Lung (tissue), 12 donors: Measurements from ENCODE around the gene LHCGR. TPM values are rescaled to one million over a fixed set of nuclear protein-coding genes. Genes with fewer than 3 reads are reported as not detected.
"Not testable (repeated sequence)": the region's sequence is repeated elsewhere in the genome, so short reads cannot be mapped to it uniquely, and the experiment has no call there.

Source experiments
- ATAC-seq: fragments of 200-7000 bp; cut with Tn5 transposase; one replicate; pipeline ENCODE4 v1.9.1; 2020; ENCODE audit warnings: moderate number of reproducible peaks; ENCODE audit not compliant: insufficient read depth, low FRiP score
- DNase-seq, 3 donors: peaks; one replicate each; pipeline ENCODE4 v3.0.0-alpha.2; 2013 to 2017
- H3K27ac ChIP-seq, 2 donors: one replicate each; pipeline ENCODE4 v1.5.1; 2013; ENCODE audit warnings: mild to moderate bottlenecking in 2 of 2, moderate library complexity in 2 of 2, control low read depth in 1 of 2, inconsistent platforms in 1 of 2, low read depth in 1 of 2, low read length in 1 of 2
- H3K27me3 ChIP-seq, 3 donors: one replicate each; pipeline ENCODE4 v1.5.1; 2013; ENCODE audit warnings: low read length in 2 of 3; ENCODE audit not compliant: control insufficient read depth in 3 of 3, insufficient read depth in 3 of 3
- H3K36me3 ChIP-seq, 4 donors: one replicate each; pipeline ENCODE4 v1.5.1; 2013; ENCODE audit warnings: low read length in 4 of 4, mild to moderate bottlenecking in 1 of 4, moderate library complexity in 1 of 4; ENCODE audit not compliant: control insufficient read depth in 4 of 4, insufficient read depth in 4 of 4
- H3K4me1 ChIP-seq, 5 donors: one replicate each; pipeline ENCODE4 v1.5.1; 2013; ENCODE audit warnings: low read length in 5 of 5, mild to moderate bottlenecking in 2 of 5, moderate library complexity in 1 of 5; ENCODE audit not compliant: control insufficient read depth in 5 of 5, insufficient read depth in 5 of 5
- H3K4me3 ChIP-seq: one replicate; pipeline ENCODE4 v1.5.1; 2013; ENCODE audit warnings: mild to moderate bottlenecking, control low read depth, moderate library complexity
- H3K9ac ChIP-seq, 2 donors: one replicate each; pipeline ENCODE4 v1.5.1; 2013; ENCODE audit warnings: low read length in 2 of 2, control low read depth in 1 of 2; ENCODE audit not compliant: insufficient read depth in 1 of 2
- H3K9me3 ChIP-seq, 4 donors: one replicate each; pipeline ENCODE4 v1.5.1; 2013; ENCODE audit warnings: low read length in 3 of 4, mild to moderate bottlenecking in 1 of 4, moderate library complexity in 1 of 4; ENCODE audit not compliant: control insufficient read depth in 4 of 4, insufficient read depth in 3 of 4
- CTCF ChIP-seq: IDR thresholded peaks from 2 replicates; pipeline ENCODE4 v1.5.1; 2012; ENCODE audit warnings: mild to moderate bottlenecking; ENCODE audit errors: control extremely low read depth, extremely low read depth
- WGBS, 2 donors: extraction: QIAGEN DNeasy Blood & Tissue Kit; methylation state at CpG; one replicate each; pipeline ENCODE4 v1.1.7; 2013; 5-methylcytosine and 5-hydroxymethylcytosine counted together
- polyA plus RNA-seq, 2 donors: library from polyadenylated mRNA; stranded (reverse); fragments of 200-250 nt; gene quantifications; one replicate each; pipeline ENCODE4 v1.2.1, GENCODE V29; 2013
- total RNA-seq, 2 donors: library from RNA; depleted of rRNA in 1 of 2; stranded (reverse); fragments of >200 nt in 1 of 2; gene quantifications; one replicate each; pipeline ENCODE4 v1.2.1, GENCODE V29; 2014 to 2021
- donor health status: control.
- donor health status: control.
- donor health status: Bipolar disorder and iron deficiency.
- donor health status: healthy.
- donor health status: DM: yes; HTN: yes; CAD: no.

The LHCGR gene
- total and polyA plus RNA-seq, 4 donors, result 0.02 to 0.26 (median 0.09) TPM

DNA sequence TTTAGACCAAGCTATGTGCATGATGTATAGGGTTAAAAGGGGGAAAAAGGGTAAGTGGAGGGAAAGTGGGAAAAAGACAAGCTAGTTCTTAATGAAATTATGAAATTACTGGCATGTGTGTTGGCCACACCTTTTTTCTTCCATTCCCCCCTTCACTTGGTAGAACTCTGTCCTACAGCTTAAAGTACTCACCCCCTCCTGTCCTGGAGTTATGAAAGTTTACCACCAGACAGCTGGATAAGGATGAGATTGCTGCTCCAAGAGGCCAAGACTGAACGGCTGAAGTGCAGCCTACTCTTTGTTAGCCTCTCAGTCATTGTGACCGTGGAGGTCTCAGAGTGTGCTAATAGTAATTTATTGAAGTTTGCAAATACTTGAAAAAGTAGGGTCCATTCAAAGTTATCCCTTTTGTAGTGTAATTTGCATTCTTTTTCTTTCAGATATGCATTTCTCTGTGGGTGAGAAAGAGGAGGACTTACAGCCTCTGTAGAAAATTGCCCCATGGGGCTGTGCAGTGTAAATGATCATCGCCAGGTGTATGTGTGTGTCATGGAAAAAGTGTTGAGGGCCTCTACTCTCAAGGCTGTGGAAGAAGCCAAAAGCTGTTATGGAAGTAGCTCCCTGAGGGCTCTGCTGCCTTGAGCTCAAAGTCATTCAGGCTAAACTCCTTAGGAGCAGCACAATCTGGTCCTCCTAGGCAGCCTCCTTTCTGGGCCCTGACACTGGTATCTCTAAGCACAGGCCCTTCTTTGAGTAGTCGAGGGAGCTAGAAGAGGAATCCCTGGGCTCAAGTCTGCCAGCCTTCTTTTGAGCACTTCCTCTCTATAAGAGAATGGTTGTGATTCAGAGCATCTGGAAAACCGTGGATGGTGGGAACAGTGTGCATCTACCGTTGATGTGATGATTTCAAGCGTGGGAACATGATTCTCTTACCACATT lies 46.2 kb downstream of the LHCGR start:
- no peak overlapping the region for H3K4me3 ChIP-seq
- TF ChIP-seq CTCF, result no peak
- H3K4me1 ChIP-seq, result peaks cover 0 to 11% (median 5%) of the 10 kb centered on the region in 5 donors
- no peak overlapping the region for H3K27ac ChIP-seq
- ATAC-seq (no peak), DNase-seq (no peak)
- no peaks in the 10 kb centered on the region for H3K9me3 ChIP-seq
- no peak overlapping the region for H3K9ac ChIP-seq
- H3K27me3 ChIP-seq, result no peaks in the 10 kb centered on the region
- no peaks in the 10 kb centered on the region for H3K36me3 ChIP-seq
- WGBS, 2 donors, result 73 to 80% methylated on average over 7 of the region's 7 CpGs

- no peak for ATAC-seq
- DNase-seq, result no peak
These were observed 48.1 kb downstream of the LHCGR start for GRCh38 chr2:48707466-48707865.

GRCh38 chr2:48703621-48704020 lies 51.9 kb downstream of the LHCGR start:
- 91 to 93% methylated on average over 6 of the region's 6 CpGs for WGBS, 2 donors
- not testable (repeated sequence) for H3K9ac ChIP-seq, H3K4me3 ChIP-seq, H3K4me1 ChIP-seq, H3K27ac ChIP-seq, ATAC-seq, H3K27me3 ChIP-seq, DNase-seq, H3K36me3 ChIP-seq, H3K9me3 ChIP-seq

More at GRCh38 chr2:48707466-48707865, 48.1 kb downstream of the LHCGR start:
- Histone ChIP-seq H3K4me1 (no peaks in the 10 kb centered on the region), H3K9me3 (no peaks in the 10 kb centered on the region), H3K36me3 (no peaks in the 10 kb centered on the region), H3K4me3 (no peak overlapping the region), H3K9ac (no peak overlapping the region), H3K27me3 (no peaks in the 10 kb centered on the region), H3K27ac (no peak overlapping the region)
- TF ChIP-seq CTCF, result no peak
- 67 to 81% methylated on average over 6 of the region's 6 CpGs for WGBS, 2 donors

GRCh38 chr2:48699348-48699930 lies 56.1 kb downstream of the LHCGR start:
- ATAC-seq, result no peak
- Histone ChIP-seq H3K36me3 (peaks cover 0 to 1% (median 0%) of the 10 kb centered on the region in 4 donors), H3K27ac (no peak overlapping the region), H3K9ac (no peak overlapping the region), H3K4me1 (peaks cover 0 to 7% (median 0%) of the 10 kb centered on the region in 5 donors), H3K27me3 (no peaks in the 10 kb centered on the region), H3K4me3 (no peak overlapping the region), H3K9me3 (no peaks in the 10 kb centered on the region)
- TF ChIP-seq CTCF, result no peak
- 61 to 68% methylated on average over 2 of the region's 2 CpGs for whole genome bisulfite sequencing, 2 donors
- peak in 2 of 3 donors; percentile 31 to 55 for DNase-seq
